ENCODE data around the gene TRIM34.
"Not testable (repeated sequence)": the region's sequence is repeated elsewhere in the genome, so short reads cannot be mapped to it uniquely, and the experiment has no call there.

Gene TRIM34

GRCh38 chr11:5639953-5640352 is 15.2 kb downstream of the TRIM34 start:
- H3K4me1 ChIP-seq (ENCODE audit: control insufficient read depth in 1 of 2, insufficient read depth in 1 of 2, low read depth in 1 of 2, low read length in 1 of 2) = no peaks in the 10 kb centered on the region
- no peaks in the 10 kb centered on the region for H3K27me3 ChIP-seq
- peaks cover 57% of the 10 kb centered on the region for H3K36me3 ChIP-seq
- no peak overlapping the region for H3K27ac ChIP-seq
- no peak overlapping the region for H3K4me3 ChIP-seq (ENCODE audit: low read depth in 1 of 2, low read length in 1 of 2)
- no peaks in the 10 kb centered on the region for H3K9me3 ChIP-seq
- no peak for TF ChIP-seq CTCF (IDR thresholded peaks at IDR 0.05)

GRCh38 chr11:5643585-5643984 is 18.8 kb downstream of the TRIM34 start:
- Histone ChIP-seq H3K4me3 (ENCODE audit: low read depth in 1 of 2, low read length in 1 of 2) (no peak overlapping the region), H3K36me3 (peaks cover 35% of the 10 kb centered on the region), H3K9me3 (no peaks in the 10 kb centered on the region), H3K4me1 (ENCODE audit: control insufficient read depth in 1 of 2, insufficient read depth in 1 of 2, low read depth in 1 of 2, low read length in 1 of 2) (no peaks in the 10 kb centered on the region), H3K27ac (no peak overlapping the region), H3K27me3 (no peaks in the 10 kb centered on the region)
- no peak for TF ChIP-seq CTCF (IDR thresholded peaks at IDR 0.05)

GRCh38 chr11:5646139-5646538 is 21.3 kb downstream of the TRIM34 start:
- Histone ChIP-seq H3K4me3 (ENCODE audit: low read depth in 1 of 2, low read length in 1 of 2) (no peak overlapping the region), H3K4me1 (ENCODE audit: control insufficient read depth in 1 of 2, insufficient read depth in 1 of 2, low read depth in 1 of 2, low read length in 1 of 2) (no peaks in the 10 kb centered on the region), H3K27ac (no peak overlapping the region), H3K36me3 (peaks cover 34% of the 10 kb centered on the region), H3K27me3 (no peaks in the 10 kb centered on the region), H3K9me3 (no peaks in the 10 kb centered on the region)
- no peak for TF ChIP-seq CTCF (IDR thresholded peaks at IDR 0.05)

- Histone ChIP-seq H3K27ac (no peak overlapping the region), H3K4me3 (ENCODE audit: low read depth in 1 of 2, low read length in 1 of 2) (no peak overlapping the region), H3K36me3 (no peaks in the 10 kb centered on the region), H3K27me3 (no peaks in the 10 kb centered on the region), H3K9me3 (no peaks in the 10 kb centered on the region), H3K4me1 (ENCODE audit: control insufficient read depth in 1 of 2, insufficient read depth in 1 of 2, low read depth in 1 of 2, low read length in 1 of 2) (no peaks in the 10 kb centered on the region)
- no peak for TF ChIP-seq CTCF (IDR thresholded peaks at IDR 0.05)
These were observed 30.7 kb downstream of the TRIM34 start for GRCh38 chr11:5655474-5655873.

GRCh38 chr11:5656956-5657355 is 32.2 kb downstream of the TRIM34 start:
- H3K27me3 ChIP-seq; H3K9me3 ChIP-seq; H3K27ac ChIP-seq; H3K4me1 ChIP-seq (ENCODE audit: control insufficient read depth in 1 of 2, insufficient read depth in 1 of 2, low read depth in 1 of 2, low read length in 1 of 2); H3K36me3 ChIP-seq; H3K4me3 ChIP-seq (ENCODE audit: low read depth in 1 of 2, low read length in 1 of 2): not testable (repeated sequence)

GRCh38 chr11:5658318-5658717 is 33.5 kb downstream of the TRIM34 start:
- Histone ChIP-seq H3K4me3 (ENCODE audit: low read depth in 1 of 2, low read length in 1 of 2) (no peak overlapping the region), H3K36me3 (peaks cover 10% of the 10 kb centered on the region), H3K27ac (no peak overlapping the region), H3K9me3 (no peaks in the 10 kb centered on the region), H3K4me1 (ENCODE audit: control insufficient read depth in 1 of 2, insufficient read depth in 1 of 2, low read depth in 1 of 2, low read length in 1 of 2) (no peaks in the 10 kb centered on the region), H3K27me3 (no peaks in the 10 kb centered on the region)
- TF ChIP-seq CTCF (IDR thresholded peaks at IDR 0.05) = no peak
